OCI-LY1 (cell line): ENCODE measurements around the gene RAD51B.

Experiments used
- EZH2 ChIP-seq: fragments of 200-600 bp; sonication (generic), shearing (Covaris generic); IDR thresholded peaks from 2 replicates; pipeline ENCODE4 v1.8.0; 2017; ENCODE audit warnings: borderline replicate concordance, mixed run types, mild to moderate bottlenecking, antibody characterized with exemption, low read length, moderate library complexity, mixed read lengths
- TF ChIP-seq, protein P1 (sequence below): fragments of 200-600 bp; sonication (generic), shearing (Covaris generic); IDR thresholded peaks from 2 replicates; pipeline ENCODE4 v1.5.1; 2017; ENCODE audit warnings: mild to moderate bottlenecking, antibody characterized with exemption, low read length, moderate library complexity, mixed read lengths

- TF ChIP-seq, protein P1, sequence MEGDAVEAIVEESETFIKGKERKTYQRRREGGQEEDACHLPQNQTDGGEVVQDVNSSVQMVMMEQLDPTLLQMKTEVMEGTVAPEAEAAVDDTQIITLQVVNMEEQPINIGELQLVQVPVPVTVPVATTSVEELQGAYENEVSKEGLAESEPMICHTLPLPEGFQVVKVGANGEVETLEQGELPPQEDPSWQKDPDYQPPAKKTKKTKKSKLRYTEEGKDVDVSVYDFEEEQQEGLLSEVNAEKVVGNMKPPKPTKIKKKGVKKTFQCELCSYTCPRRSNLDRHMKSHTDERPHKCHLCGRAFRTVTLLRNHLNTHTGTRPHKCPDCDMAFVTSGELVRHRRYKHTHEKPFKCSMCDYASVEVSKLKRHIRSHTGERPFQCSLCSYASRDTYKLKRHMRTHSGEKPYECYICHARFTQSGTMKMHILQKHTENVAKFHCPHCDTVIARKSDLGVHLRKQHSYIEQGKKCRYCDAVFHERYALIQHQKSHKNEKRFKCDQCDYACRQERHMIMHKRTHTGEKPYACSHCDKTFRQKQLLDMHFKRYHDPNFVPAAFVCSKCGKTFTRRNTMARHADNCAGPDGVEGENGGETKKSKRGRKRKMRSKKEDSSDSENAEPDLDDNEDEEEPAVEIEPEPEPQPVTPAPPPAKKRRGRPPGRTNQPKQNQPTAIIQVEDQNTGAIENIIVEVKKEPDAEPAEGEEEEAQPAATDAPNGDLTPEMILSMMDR, result peak; percentile 72
- no peak for TF ChIP-seq EZH2
Measured at GRCh38 chr14:67837011-67837624, 17.5 kb downstream of the RAD51B start.
